GM12878 (cell line): Measurements from ENCODE around the gene EPM2AIP1. TPM values are rescaled to one million over a fixed set of nuclear protein-coding genes. Genes with fewer than 3 reads are reported as not detected.

Source experiments
- ATAC-seq: fragments of 200-7000 bp; cut with Tn5 transposase; 3 replicates; pipeline ENCODE4 v1.9.1; 2020; ENCODE audit warnings: mild to moderate bottlenecking, moderate library complexity
- BruUV-seq: library from RNA; stranded (reverse); fragments of 400-500 nt; replicated peaks from 2 replicates; lab custom pipeline; 2021; lab: Mats Ljungman, UMichigan
- CTCF ChIA-PET: fragments of 300-600 bp; sonication (Branson Sonifier 250); formaldehyde crosslinking; extraction: SDS; loops from one replicate; lab custom pipeline; 2021; ENCODE audit warnings: inconsistent platforms; lab: Yijun Ruan, JAX
- POLR2A ChIA-PET: fragments of 350-600 bp; formaldehyde crosslinking; extraction: SDS; loops from one replicate; lab custom pipeline; 2021; ENCODE audit warnings: inconsistent platforms; lab: Charles Lee
- RAD21 ChIA-PET: fragments of 300-600 bp; sonication (Branson Sonifier 250); formaldehyde crosslinking; loops from one replicate; lab custom pipeline; 2023; ENCODE audit warnings: antibody characterized with exemption; ENCODE audit not compliant: unreplicated experiment; lab: Charles Lee
- SMC1A ChIA-PET: fragments of 300-600 bp; sonication (Branson Sonifier 250); formaldehyde crosslinking; loops from one replicate; lab custom pipeline; 2023; ENCODE audit not compliant: unreplicated experiment, uncharacterized antibody; lab: Charles Lee
- DNase-seq: peaks from one replicate; pipeline ENCODE4 v3.0.0-alpha.2; 2011; ENCODE audit warnings: low read depth, low spot score
- FAIRE-seq: peaks from 3 replicates; lab custom pipeline; 2011; peaks lifted over from hg19 to GRCh38; lab: Jason Lieb, UNC
- H2AFZ ChIP-seq: 2 replicates; pipeline ENCODE4 v1.6.0; 2011; ENCODE audit warnings: low read depth, low read length, control low read depth; ENCODE audit not compliant: control insufficient read depth
- H3K27ac ChIP-seq: 2 replicates; pipeline ENCODE4 v1.5.1; 2011; ENCODE audit warnings: control low read depth; ENCODE audit not compliant: control insufficient read depth, insufficient read depth
- H3K27me3 ChIP-seq, 2 experiments: replicated peaks in 1 of 2; 2 replicates each; pipeline versions ENCODE4 v1.6.0 to v1.6.1; 2011; ENCODE audit warnings: low read length in 1 of 2; ENCODE audit not compliant: control insufficient read depth in 2 of 2, insufficient read depth in 2 of 2
- H3K36me3 ChIP-seq, 2 experiments: 2 replicates each; pipeline ENCODE4 v1.5.1; 2011; ENCODE audit warnings: low read length in 1 of 2; ENCODE audit not compliant: control insufficient read depth in 2 of 2, insufficient read depth in 2 of 2
- H3K4me1 ChIP-seq: 2 replicates; pipeline ENCODE4 v1.6.1; 2011; ENCODE audit warnings: mild to moderate bottlenecking, low read length, moderate library complexity, mixed read lengths; ENCODE audit not compliant: control insufficient read depth, insufficient read depth
- H3K4me2 ChIP-seq: 2 replicates; pipeline ENCODE4 v1.6.0; 2011; ENCODE audit warnings: control low read depth; ENCODE audit not compliant: control insufficient read depth, insufficient read depth
- H3K4me3 ChIP-seq: fragments of 200-600 bp; sonication (generic); 2 replicates; pipeline ENCODE4 v1.5.1; 2016
- H3K79me2 ChIP-seq: 2 replicates; pipeline ENCODE4 v1.6.0; 2011; ENCODE audit warnings: low read length; ENCODE audit not compliant: control insufficient read depth, insufficient read depth
- H3K9ac ChIP-seq: 2 replicates; pipeline ENCODE4 v1.8.0; 2011; ENCODE audit warnings: low read length, control low read depth, mixed read lengths; ENCODE audit not compliant: control insufficient read depth, insufficient read depth
- H3K9me3 ChIP-seq: replicated peaks from 3 replicates; pipeline ENCODE4 v1.5.1; 2011; ENCODE audit warnings: mild to moderate bottlenecking, low read length; ENCODE audit not compliant: control insufficient read depth, insufficient read depth
- H4K20me1 ChIP-seq: 2 replicates; pipeline ENCODE4 v1.6.0; 2011; ENCODE audit not compliant: control insufficient read depth, insufficient read depth
- CBFB ChIP-seq: IDR thresholded peaks from 2 replicates; pipeline ENCODE4 v1.6.1; 2016; ENCODE audit warnings: antibody characterized with exemption, low read depth
- ELK1 ChIP-seq: IDR thresholded peaks from 2 replicates; pipeline ENCODE4 v1.6.1; 2012; ENCODE audit warnings: low read depth, low read length, improper control_type of control experiment
- FOXM1 ChIP-seq: IDR thresholded peaks from 2 replicates; pipeline ENCODE4 v1.6.1; 2012; ENCODE audit warnings: low read depth, mild to moderate bottlenecking, inconsistent platforms, low read length, moderate library complexity
- HDAC6 ChIP-seq: fragments of 200-600 bp; sonication (generic); IDR thresholded peaks from one replicate; pipeline ENCODE4 v1.8.0; 2017; ENCODE audit warnings: antibody characterized with exemption; ENCODE audit not compliant: unreplicated experiment
- KDM1A ChIP-seq: fragments of 200-600 bp; sonication (generic); IDR thresholded peaks from 2 replicates; pipeline ENCODE4 v1.6.1; 2016; ENCODE audit warnings: borderline replicate concordance
- LARP7 ChIP-seq: fragments of 450-650 bp; IDR thresholded peaks from 2 replicates; pipeline ENCODE4 v1.6.1; 2017; ENCODE audit warnings: mild to moderate bottlenecking
- MEF2A ChIP-seq: IDR thresholded peaks from 2 replicates; pipeline ENCODE4 v1.6.1; 2011; ENCODE audit warnings: low read depth, mild to moderate bottlenecking, low read length, moderate library complexity; ENCODE audit not compliant: insufficient read depth
- MTA2 ChIP-seq: fragments of 450-650 bp; IDR thresholded peaks from 2 replicates; pipeline ENCODE4 v1.6.1; 2016; ENCODE audit warnings: low read depth, mild to moderate bottlenecking, moderate library complexity
- NFXL1 ChIP-seq: fragments of 450-650 bp; IDR thresholded peaks from 2 replicates; pipeline ENCODE4 v1.6.1; 2017; ENCODE audit warnings: antibody characterized with exemption, mild to moderate bottlenecking, borderline replicate concordance
- NFYA ChIP-seq: IDR thresholded peaks from 2 replicates; pipeline ENCODE4 v1.6.1; 2011; ENCODE audit warnings: low read depth, mild to moderate bottlenecking, low read length, improper control_type of control experiment, borderline replicate concordance
- NRF1 ChIP-seq: conservative IDR thresholded peaks from 2 replicates; pipeline ENCODE4 v1.6.1; 2011; ENCODE audit warnings: mild to moderate bottlenecking, low read depth, low read length, improper control_type of control experiment
- SMAD5 ChIP-seq: IDR thresholded peaks from 2 replicates; pipeline ENCODE4 v1.6.1; 2016; ENCODE audit warnings: antibody characterized with exemption, low read depth
- SUZ12 ChIP-seq: fragments of 200-600 bp; sonication (generic); IDR thresholded peaks from one replicate; pipeline ENCODE4 v1.6.1; 2018; ENCODE audit warnings: antibody characterized with exemption, mild to moderate bottlenecking; ENCODE audit not compliant: unreplicated experiment
- WRNIP1 ChIP-seq: IDR thresholded peaks from 2 replicates; pipeline ENCODE4 v1.6.1; 2011; ENCODE audit warnings: low read depth, low read length, improper control_type of control experiment, borderline replicate concordance
- ZNF592 ChIP-seq: fragments of 450-650 bp; IDR thresholded peaks from 2 replicates; pipeline ENCODE4 v1.6.1; 2017; ENCODE audit warnings: mild to moderate bottlenecking, moderate library complexity
- WGBS: methylation state at CpG from one replicate; pipeline ENCODE4 v1.1.6; 2016; ENCODE audit warnings: low lambda C conversion rate; ENCODE audit not compliant: insufficient replicate concordance, insufficient coverage; ENCODE audit errors: missing lambda C conversion rate; 5-methylcytosine and 5-hydroxymethylcytosine counted together
- in situ Hi-C: fragments of 300-500 bp; cut with MboI; formaldehyde crosslinking; loops from 9 replicates; pipeline ENCODE4 v1.14.3; 2018; ENCODE audit warnings: mixed read lengths
- intact Hi-C: fragments of 100-400 bp; cut with micrococcal nuclease; formaldehyde crosslinking; loops from one replicate; pipeline ENCODE4 v1.14.2; 2022; ENCODE audit not compliant: unreplicated experiment
- polyA plus RNA-seq, 11 experiments: library from polyadenylated mRNA; depleted of rRNA in 4 of 11; unstranded in 6 of 11; stranded (reverse) in 5 of 11; fragments of >200 nt; fragmentation: Nextera tagmentation in 4 of 11; fragmentation: Illumina TruSeq in 1 of 11; extraction: Ambion mirVana in 4 of 11; extraction: Trizol in 1 of 11; gene quantifications; 1 replicate in 1 of 11; 2 replicates in 10 of 11; pipeline versions ENCODE4 v1.2.1 to v1.2.3, GENCODE V29; 2011 to 2016; ENCODE audit warnings: inconsistent platforms in 2 of 11, missing spikeins in 2 of 11, low read depth in 1 of 11
- total RNA-seq, 4 experiments: library from RNA; depleted of rRNA in 3 of 4; stranded (reverse); fragments of >200 nt in 3 of 4; fragmentation: Illumina TruSeq in 1 of 4; extraction: Trizol in 1 of 4; gene quantifications; 2 replicates each; pipeline versions ENCODE4 v1.2.1 to v1.2.3, GENCODE V29; 2013 to 2021

Gene EPM2AIP1
- total and polyA plus RNA-seq, 10 of the 15 experiments (the other 5 are each of a cell fraction or from before 2014, with no cell fraction given): 5.5 to 31.9 (median 21.8) TPM

- no peak for TF ChIP-seq ZNF592
Observed at GRCh38 chr3:36988356-36988755, 4.6 kb downstream of the EPM2AIP1 start (continued).

- FAIRE-seq (no peak), DNase-seq (no peak), ATAC-seq (no peak)
- H3K4me1 ChIP-seq: no peaks in the 10 kb centered on the region
- no peak overlapping the region for H3K9ac ChIP-seq
- no peaks in the 10 kb centered on the region for H3K79me2 ChIP-seq
- ChIA-PET POLR2A (interaction anchor here (0.7 kb wide), 1 partner anchor 276 kb away, joined by 5 read pairs; no protein-coding TSS in a partner anchor), RAD21 (no interaction called here), CTCF (interaction anchor here (1.7 kb wide), 1 partner anchor 9 kb away, joined by 5 read pairs; no protein-coding TSS in a partner anchor), SMC1A (interaction anchor here (1.1 to 1.6 kb wide), 2 partner anchors 8 to 15 kb away, joined by 3 read pairs; no protein-coding TSS in a partner anchor)
- no peak overlapping the region for H3K4me2 ChIP-seq
- peaks cover 1 to 23% of the 10 kb centered on the region in 2 experiments; a peak in 3 of 4 replicates for H3K36me3 ChIP-seq
- H4K20me1 ChIP-seq: no peaks in the 10 kb centered on the region
- H2AFZ ChIP-seq: no peak overlapping the region
- no peak overlapping the region for H3K27ac ChIP-seq
- BruUV-seq: no TSS peak
- H3K27me3 ChIP-seq: no peaks in the 10 kb centered on the region
- TF ChIP-seq MEF2A (no peak), FOXM1 (no peak), NFXL1 (no peak), HDAC6 (no peak), SUZ12 (no peak), NRF1 (no peak), LARP7 (no peak), KDM1A (no peak), WRNIP1 (no peak), NFYA (no peak), ELK1 (no peak), MTA2 (no peak), CBFB (no peak), SMAD5 (no peak)
- in situ Hi-C loops (no loop called here), intact Hi-C loops (no loop called here)
- H3K9me3 ChIP-seq: no peaks in the 10 kb centered on the region; the same call in 2 of the 3 replicates
- no peak overlapping the region for H3K4me3 ChIP-seq
- WGBS: 99% methylated on average over 4 of the region's 4 CpGs
Observed at GRCh38 chr3:36981006-36981405, 11.9 kb downstream of the EPM2AIP1 start.
